Liver (tissue), 9 donors: ENCODE measurements around the gene ZGPAT. TPM values are rescaled to one million over a fixed set of nuclear protein-coding genes. Genes with fewer than 3 reads are reported as not detected.

Experiments used
- DNase-seq: peaks from one replicate; pipeline ENCODE4 v3.0.0-alpha.2; 2017; ENCODE audit warnings: low spot score
- H3K27ac ChIP-seq, 2 donors: one replicate each; pipeline ENCODE4 v1.7.0; 2013; ENCODE audit warnings: inconsistent platforms in 2 of 2, low read length in 2 of 2, control low read depth in 1 of 2, low read depth in 1 of 2, mild to moderate bottlenecking in 1 of 2
- H3K27me3 ChIP-seq, 4 donors: one replicate each; pipeline versions ENCODE4 v1.6.1 to v1.7.0; 2013; ENCODE audit warnings: low read length in 3 of 4, inconsistent platforms in 1 of 4, mild to moderate bottlenecking in 1 of 4, moderate library complexity in 1 of 4; ENCODE audit not compliant: control insufficient read depth in 4 of 4, insufficient read depth in 4 of 4
- H3K36me3 ChIP-seq, 4 donors: one replicate each; pipeline versions ENCODE4 v1.6.1 to v1.7.0; 2013; ENCODE audit warnings: low read length in 3 of 4, mild to moderate bottlenecking in 3 of 4, low read depth in 1 of 4, moderate library complexity in 1 of 4; ENCODE audit not compliant: control insufficient read depth in 4 of 4, insufficient read depth in 3 of 4
- H3K4me1 ChIP-seq, 4 donors: one replicate each; pipeline versions ENCODE4 v1.6.1 to v1.7.0; 2013; ENCODE audit warnings: low read length in 3 of 4, mild to moderate bottlenecking in 3 of 4, moderate library complexity in 1 of 4; ENCODE audit not compliant: control insufficient read depth in 4 of 4, insufficient read depth in 4 of 4
- H3K4me3 ChIP-seq, 3 donors: one replicate each; pipeline versions ENCODE4 v1.6.1 to v1.7.0; 2013; ENCODE audit warnings: low read length in 3 of 3, control low read depth in 1 of 3, low read depth in 1 of 3, mild to moderate bottlenecking in 1 of 3
- H3K9ac ChIP-seq, 2 donors: one replicate each; pipeline ENCODE4 v1.7.0; 2013; ENCODE audit warnings: low read length in 2 of 2, mild to moderate bottlenecking in 2 of 2, moderate library complexity in 2 of 2, control low read depth in 1 of 2, low read depth in 1 of 2
- H3K9me3 ChIP-seq, 4 donors: one replicate each; pipeline versions ENCODE4 v1.6.1 to v1.7.0; 2013; ENCODE audit warnings: low read length in 3 of 4; ENCODE audit not compliant: control insufficient read depth in 4 of 4
- FOXA1 ChIP-seq: IDR thresholded peaks from 2 replicates; pipeline ENCODE4 v1.6.1; 2016; ENCODE audit warnings: antibody characterized with exemption
- GABPA ChIP-seq, 2 donors: IDR thresholded peaks in 1 of 2; conservative IDR thresholded peaks in 1 of 2; 2 replicates each; pipeline ENCODE4 v1.6.1; 2016; ENCODE audit warnings: antibody characterized with exemption in 2 of 2, mild to moderate bottlenecking in 1 of 2, moderate library complexity in 1 of 2
- HNF4A ChIP-seq, 2 donors: conservative IDR thresholded peaks; 2 replicates each; pipeline ENCODE4 v1.6.1; 2016; ENCODE audit warnings: antibody characterized with exemption in 2 of 2, mild to moderate bottlenecking in 2 of 2
- HNF4G ChIP-seq: IDR thresholded peaks from 2 replicates; pipeline ENCODE4 v1.6.1; 2016; ENCODE audit warnings: antibody characterized with exemption
- JUND ChIP-seq, 2 donors: IDR thresholded peaks; 2 replicates each; pipeline ENCODE4 v1.6.1; 2016; ENCODE audit warnings: antibody characterized with exemption in 2 of 2
- MAX ChIP-seq: IDR thresholded peaks from 2 replicates; pipeline ENCODE4 v1.6.1; 2016; ENCODE audit warnings: antibody characterized with exemption
- NR2F2 ChIP-seq: IDR thresholded peaks from 2 replicates; pipeline ENCODE4 v1.6.1; 2016; ENCODE audit warnings: antibody characterized with exemption
- RAD21 ChIP-seq, 2 donors: IDR thresholded peaks; 2 replicates each; pipeline ENCODE4 v1.6.1; 2016; ENCODE audit warnings: antibody characterized with exemption in 2 of 2, mild to moderate bottlenecking in 2 of 2
- RXRA ChIP-seq, 2 donors: IDR thresholded peaks; 2 replicates each; pipeline ENCODE4 v1.6.1; 2017 to 2018; ENCODE audit warnings: antibody characterized with exemption in 2 of 2, mild to moderate bottlenecking in 1 of 2
- SP1 ChIP-seq: IDR thresholded peaks from 2 replicates; pipeline ENCODE4 v1.6.1; 2018; ENCODE audit warnings: antibody characterized with exemption, mild to moderate bottlenecking
- TAF1 ChIP-seq: conservative IDR thresholded peaks from 2 replicates; pipeline ENCODE4 v1.6.1; 2016; ENCODE audit warnings: antibody characterized with exemption, mild to moderate bottlenecking
- YY1 ChIP-seq: IDR thresholded peaks from 2 replicates; pipeline ENCODE4 v1.6.1; 2016; ENCODE audit warnings: antibody characterized with exemption, mild to moderate bottlenecking
- WGBS: extraction: QIAGEN DNeasy Blood & Tissue Kit; methylation state at CpG from one replicate; pipeline ENCODE4 v1.1.7; 2013; 5-methylcytosine and 5-hydroxymethylcytosine counted together
- polyA plus RNA-seq, 2 donors: library from polyadenylated mRNA; stranded (reverse) in 1 of 2; unstranded in 1 of 2; fragments of 200-250 nt in 1 of 2; fragments of >200 nt in 1 of 2; fragmentation: Nextera tagmentation in 1 of 2; extraction: Ambion mirVana in 1 of 2; gene quantifications; one replicate each; pipeline versions ENCODE4 v1.2.1 to v1.2.3, GENCODE V29; 2013 to 2015
- total RNA-seq, 2 donors: library from RNA; depleted of rRNA; stranded (reverse); fragments of >200 nt; gene quantifications; one replicate each; pipeline ENCODE4 v1.2.3, GENCODE V29; 2014
- TF ChIP-seq, protein P1 (sequence below): IDR thresholded peaks from 2 replicates; pipeline ENCODE4 v1.6.1; 2016; ENCODE audit warnings: antibody characterized with exemption
- TF ChIP-seq, protein P2 (sequence below): IDR thresholded peaks from 2 replicates; pipeline ENCODE4 v1.6.1; 2016; ENCODE audit warnings: antibody characterized with exemption, mild to moderate bottlenecking
- TF ChIP-seq, protein P3 (sequence below): fragments of 150-350 bp; IDR thresholded peaks from 2 replicates; pipeline ENCODE4 v1.5.1; 2017; ENCODE audit warnings: improper control_type of control experiment, low read depth, low read length; ENCODE audit not compliant: missing input control
- donor health status: healthy.
- donor health status: healthy.
- donor health status: healthy.
- donor health status: healthy.
- donor health status: healthy.

Gene ZGPAT
- total and polyA plus RNA-seq, 4 donors = 10.3 to 90.5 (median 20.5) TPM

GRCh38 chr20:63773571-63774241, 65.9 kb downstream of the ZGPAT start:
- TF ChIP-seq, protein P1, sequence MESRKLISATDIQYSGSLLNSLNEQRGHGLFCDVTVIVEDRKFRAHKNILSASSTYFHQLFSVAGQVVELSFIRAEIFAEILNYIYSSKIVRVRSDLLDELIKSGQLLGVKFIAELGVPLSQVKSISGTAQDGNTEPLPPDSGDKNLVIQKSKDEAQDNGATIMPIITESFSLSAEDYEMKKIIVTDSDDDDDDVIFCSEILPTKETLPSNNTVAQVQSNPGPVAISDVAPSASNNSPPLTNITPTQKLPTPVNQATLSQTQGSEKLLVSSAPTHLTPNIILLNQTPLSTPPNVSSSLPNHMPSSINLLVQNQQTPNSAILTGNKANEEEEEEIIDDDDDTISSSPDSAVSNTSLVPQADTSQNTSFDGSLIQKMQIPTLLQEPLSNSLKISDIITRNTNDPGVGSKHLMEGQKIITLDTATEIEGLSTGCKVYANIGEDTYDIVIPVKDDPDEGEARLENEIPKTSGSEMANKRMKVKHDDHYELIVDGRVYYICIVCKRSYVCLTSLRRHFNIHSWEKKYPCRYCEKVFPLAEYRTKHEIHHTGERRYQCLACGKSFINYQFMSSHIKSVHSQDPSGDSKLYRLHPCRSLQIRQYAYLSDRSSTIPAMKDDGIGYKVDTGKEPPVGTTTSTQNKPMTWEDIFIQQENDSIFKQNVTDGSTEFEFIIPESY = no peak
- TF ChIP-seq NR2F2 (no peak), RAD21 (IDR thresholded peaks at IDR 0.05) (no peak), HNF4A (conservative IDR thresholded peaks at IDR 0.05) (no peak), YY1 (no peak), GABPA (IDR thresholded peaks at IDR 0.05 in 1 of 2, conservative IDR thresholded peaks at IDR 0.05 in 1 of 2) (no peak), RXRA (IDR thresholded peaks at IDR 0.05) (no peak), MAX (no peak), TAF1 (no peak), FOXA1 (no peak), HNF4G (no peak), JUND (IDR thresholded peaks at IDR 0.05) (no peak)
- TF ChIP-seq, protein P2, sequence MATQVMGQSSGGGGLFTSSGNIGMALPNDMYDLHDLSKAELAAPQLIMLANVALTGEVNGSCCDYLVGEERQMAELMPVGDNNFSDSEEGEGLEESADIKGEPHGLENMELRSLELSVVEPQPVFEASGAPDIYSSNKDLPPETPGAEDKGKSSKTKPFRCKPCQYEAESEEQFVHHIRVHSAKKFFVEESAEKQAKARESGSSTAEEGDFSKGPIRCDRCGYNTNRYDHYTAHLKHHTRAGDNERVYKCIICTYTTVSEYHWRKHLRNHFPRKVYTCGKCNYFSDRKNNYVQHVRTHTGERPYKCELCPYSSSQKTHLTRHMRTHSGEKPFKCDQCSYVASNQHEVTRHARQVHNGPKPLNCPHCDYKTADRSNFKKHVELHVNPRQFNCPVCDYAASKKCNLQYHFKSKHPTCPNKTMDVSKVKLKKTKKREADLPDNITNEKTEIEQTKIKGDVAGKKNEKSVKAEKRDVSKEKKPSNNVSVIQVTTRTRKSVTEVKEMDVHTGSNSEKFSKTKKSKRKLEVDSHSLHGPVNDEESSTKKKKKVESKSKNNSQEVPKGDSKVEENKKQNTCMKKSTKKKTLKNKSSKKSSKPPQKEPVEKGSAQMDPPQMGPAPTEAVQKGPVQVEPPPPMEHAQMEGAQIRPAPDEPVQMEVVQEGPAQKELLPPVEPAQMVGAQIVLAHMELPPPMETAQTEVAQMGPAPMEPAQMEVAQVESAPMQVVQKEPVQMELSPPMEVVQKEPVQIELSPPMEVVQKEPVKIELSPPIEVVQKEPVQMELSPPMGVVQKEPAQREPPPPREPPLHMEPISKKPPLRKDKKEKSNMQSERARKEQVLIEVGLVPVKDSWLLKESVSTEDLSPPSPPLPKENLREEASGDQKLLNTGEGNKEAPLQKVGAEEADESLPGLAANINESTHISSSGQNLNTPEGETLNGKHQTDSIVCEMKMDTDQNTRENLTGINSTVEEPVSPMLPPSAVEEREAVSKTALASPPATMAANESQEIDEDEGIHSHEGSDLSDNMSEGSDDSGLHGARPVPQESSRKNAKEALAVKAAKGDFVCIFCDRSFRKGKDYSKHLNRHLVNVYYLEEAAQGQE = no peak
- TF ChIP-seq, protein P3, sequence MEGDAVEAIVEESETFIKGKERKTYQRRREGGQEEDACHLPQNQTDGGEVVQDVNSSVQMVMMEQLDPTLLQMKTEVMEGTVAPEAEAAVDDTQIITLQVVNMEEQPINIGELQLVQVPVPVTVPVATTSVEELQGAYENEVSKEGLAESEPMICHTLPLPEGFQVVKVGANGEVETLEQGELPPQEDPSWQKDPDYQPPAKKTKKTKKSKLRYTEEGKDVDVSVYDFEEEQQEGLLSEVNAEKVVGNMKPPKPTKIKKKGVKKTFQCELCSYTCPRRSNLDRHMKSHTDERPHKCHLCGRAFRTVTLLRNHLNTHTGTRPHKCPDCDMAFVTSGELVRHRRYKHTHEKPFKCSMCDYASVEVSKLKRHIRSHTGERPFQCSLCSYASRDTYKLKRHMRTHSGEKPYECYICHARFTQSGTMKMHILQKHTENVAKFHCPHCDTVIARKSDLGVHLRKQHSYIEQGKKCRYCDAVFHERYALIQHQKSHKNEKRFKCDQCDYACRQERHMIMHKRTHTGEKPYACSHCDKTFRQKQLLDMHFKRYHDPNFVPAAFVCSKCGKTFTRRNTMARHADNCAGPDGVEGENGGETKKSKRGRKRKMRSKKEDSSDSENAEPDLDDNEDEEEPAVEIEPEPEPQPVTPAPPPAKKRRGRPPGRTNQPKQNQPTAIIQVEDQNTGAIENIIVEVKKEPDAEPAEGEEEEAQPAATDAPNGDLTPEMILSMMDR = no peak
- no peak overlapping the region for H3K4me3 ChIP-seq
- H3K9me3 ChIP-seq = no peaks in the 10 kb centered on the region
- H3K9ac ChIP-seq = no peak overlapping the region
- H3K27me3 ChIP-seq = no peaks in the 10 kb centered on the region
- no peak for DNase-seq
- 87% methylated on average over 33 of the region's 33 CpGs for WGBS
- H3K4me1 ChIP-seq = peaks cover 0 to 2% (median 1%) of the 10 kb centered on the region in 4 donors
- no peak overlapping the region for H3K27ac ChIP-seq
- no peaks in the 10 kb centered on the region for H3K36me3 ChIP-seq

DNA sequence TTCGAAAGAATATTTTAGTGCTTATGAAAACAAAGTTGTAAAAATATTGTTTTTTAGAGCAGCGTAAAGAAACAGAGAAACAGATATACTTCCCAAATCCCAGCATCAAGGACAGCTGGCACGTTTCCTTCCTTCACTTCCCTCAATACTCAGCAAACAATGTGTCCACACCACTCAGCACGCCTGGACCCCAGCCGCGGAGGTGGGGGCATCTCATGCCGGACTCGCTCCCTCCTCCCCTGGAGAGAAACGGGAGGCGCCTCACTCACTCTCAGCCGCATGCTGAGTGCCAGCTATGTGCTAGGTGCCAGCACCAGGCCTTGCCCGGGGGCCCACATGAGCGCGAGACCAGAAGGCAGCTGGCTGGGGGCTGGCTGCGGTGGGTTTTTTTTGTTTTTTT, 66.5 kb downstream of the ZGPAT start:
- H3K27ac ChIP-seq = no peak overlapping the region
- no peak overlapping the region for H3K4me3 ChIP-seq
- no peak overlapping the region for H3K9ac ChIP-seq
- 80% methylated on average over 15 of the region's 15 CpGs for WGBS
- H3K4me1 ChIP-seq = peaks cover 0 to 2% (median 1%) of the 10 kb centered on the region in 4 donors
- no peaks in the 10 kb centered on the region for H3K36me3 ChIP-seq
- H3K9me3 ChIP-seq = no peaks in the 10 kb centered on the region
- no peak for DNase-seq
- H3K27me3 ChIP-seq = no peaks in the 10 kb centered on the region
- TF ChIP-seq, protein P2 = no peak
- no peak for TF ChIP-seq SP1
- TF ChIP-seq TAF1 = no peak
- no peak for TF ChIP-seq HNF4G
- TF ChIP-seq, protein P1 = no peak
- TF ChIP-seq RXRA (IDR thresholded peaks at IDR 0.05) = no peak
- TF ChIP-seq, protein P3 = no peak
- no peak for TF ChIP-seq HNF4A (conservative IDR thresholded peaks at IDR 0.05)
